SU-DHL-6 (cell line): Measurements from ENCODE around the gene ZSWIM8.

Experiments used
- CTCF ChIP-seq: fragments of 200-600 bp; sonication (generic); IDR thresholded peaks from one replicate; pipeline ENCODE4 v1.5.1; 2017; ENCODE audit warnings: antibody characterized with exemption, mild to moderate bottlenecking, low read length, moderate library complexity; ENCODE audit not compliant: insufficient read depth, poor library complexity, severe bottlenecking
- EZH2phosphoT487 ChIP-seq: fragments of 200-600 bp; sonication (generic), shearing (Covaris generic); conservative IDR thresholded peaks from 2 replicates; pipeline ENCODE4 v1.6.1; 2018; ENCODE audit warnings: mild to moderate bottlenecking, antibody characterized with exemption, low read length, moderate library complexity, mixed read lengths

GRCh38 chr10:73850863-73851461, 65.6 kb downstream of the ZSWIM8 start:
- TF ChIP-seq CTCF (no peak), EZH2phosphoT487 (no peak)
